LoVo (cell line): ENCODE data around the gene COL3A1.

ENCODE experiments used
- DNase-seq: peaks from one replicate; pipeline ENCODE4 v3.0.0-alpha.2; 2016; ENCODE audit warnings: low spot score

COL3A1 gene

GRCh38 chr2:189015359-189015758 is 41.2 kb downstream of the COL3A1 start:
- no peak for DNase-seq

- DNase-seq: no peak
These were observed 42.2 kb downstream of the COL3A1 start for GRCh38 chr2:189016311-189016861.

- DNase-seq: no peak
These were observed 44.5 kb downstream of the COL3A1 start for GRCh38 chr2:189018631-189019030.

GRCh38 chr2:189020179-189020578 is 46.0 kb downstream of the COL3A1 start:
- DNase-seq: no peak

- no peak for DNase-seq
These were observed 47.9 kb downstream of the COL3A1 start for GRCh38 chr2:189022053-189022481.

GRCh38 chr2:189022492-189022891 is 48.3 kb downstream of the COL3A1 start:
- no peak for DNase-seq

GRCh38 chr2:189024901-189025618 is 50.9 kb downstream of the COL3A1 start:
- DNase-seq: peak; percentile 11

GRCh38 chr2:189037518-189037917 is 63.3 kb downstream of the COL3A1 start:
- no peak for DNase-seq

- no peak for DNase-seq
These were observed 71.7 kb downstream of the COL3A1 start for GRCh38 chr2:189045836-189046235.

GRCh38 chr2:189046320-189046719 is 72.1 kb downstream of the COL3A1 start:
- DNase-seq: no peak

GRCh38 chr2:189047171-189047888 is 73.2 kb downstream of the COL3A1 start:
- DNase-seq: no peak

GRCh38 chr2:189048189-189048588 is 74.0 kb downstream of the COL3A1 start:
- no peak for DNase-seq

GRCh38 chr2:189049709-189050164 is 75.6 kb downstream of the COL3A1 start:
- DNase-seq: no peak

GRCh38 chr2:189050165-189050712 is 76.1 kb downstream of the COL3A1 start:
- DNase-seq: no peak

GRCh38 chr2:189056200-189057106 is 82.3 kb downstream of the COL3A1 start:
- no peak for DNase-seq

GRCh38 chr2:189057316-189057715 is 83.1 kb downstream of the COL3A1 start:
- DNase-seq: no peak

GRCh38 chr2:189060096-189060642 is 86.0 kb downstream of the COL3A1 start:
- no peak for DNase-seq
